HG03025 (cell line): ENCODE measurements around the gene PDE4DIP.
"Not testable (repeated sequence)": the region's sequence is repeated elsewhere in the genome, so short reads cannot be mapped to it uniquely, and the experiment has no call there.

Experiments
- ATAC-seq: cut with Tn5 transposase; IDR thresholded peaks from one replicate; pipeline ENCODE4 v1.9.1; 2021; ENCODE audit warnings: mild to moderate bottlenecking, moderate library complexity; ENCODE audit not compliant: unreplicated experiment, low FRiP score

The PDE4DIP gene

DNA sequence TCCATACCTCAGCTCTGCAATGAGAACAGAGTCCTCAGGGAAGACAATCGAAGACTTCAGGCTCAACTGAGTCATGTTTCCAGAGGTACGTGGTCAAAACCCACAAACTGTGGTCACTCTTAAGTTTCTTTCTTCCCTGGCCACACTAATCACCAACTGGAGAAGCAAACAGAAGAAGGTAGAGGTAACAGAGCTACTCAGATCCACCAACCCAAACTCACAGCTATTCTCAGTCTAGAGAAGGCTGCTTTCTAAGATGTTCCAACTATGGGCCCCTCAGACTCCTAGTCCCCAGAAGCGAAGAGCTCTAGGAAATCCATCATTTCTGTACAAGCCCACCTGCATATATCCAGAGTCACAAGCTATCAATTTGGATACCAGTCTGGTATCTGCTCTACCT is 174.3 kb downstream of the PDE4DIP start:
- ATAC-seq = not testable (repeated sequence)

DNA sequence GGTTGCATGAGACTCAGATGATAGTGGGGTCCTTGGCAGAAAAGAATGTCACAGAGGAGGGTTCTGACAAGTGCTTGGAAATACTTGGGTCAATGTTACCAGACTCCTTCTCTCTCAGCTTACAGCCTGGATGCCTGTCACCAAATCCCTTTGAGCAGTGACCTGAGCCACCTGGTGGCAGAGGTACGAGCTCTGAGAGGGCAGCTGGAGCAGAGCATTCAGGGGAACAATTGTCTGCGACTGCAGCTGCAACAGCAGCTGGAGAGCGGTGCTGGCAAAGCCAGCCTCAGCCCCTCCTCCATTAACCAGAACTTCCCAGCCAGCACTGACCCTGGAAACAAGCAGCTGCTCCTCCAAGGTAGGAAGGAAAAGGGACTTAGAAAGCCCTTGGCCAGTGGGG is 180.1 kb downstream of the PDE4DIP start:
- not testable (repeated sequence) for ATAC-seq

DNA sequence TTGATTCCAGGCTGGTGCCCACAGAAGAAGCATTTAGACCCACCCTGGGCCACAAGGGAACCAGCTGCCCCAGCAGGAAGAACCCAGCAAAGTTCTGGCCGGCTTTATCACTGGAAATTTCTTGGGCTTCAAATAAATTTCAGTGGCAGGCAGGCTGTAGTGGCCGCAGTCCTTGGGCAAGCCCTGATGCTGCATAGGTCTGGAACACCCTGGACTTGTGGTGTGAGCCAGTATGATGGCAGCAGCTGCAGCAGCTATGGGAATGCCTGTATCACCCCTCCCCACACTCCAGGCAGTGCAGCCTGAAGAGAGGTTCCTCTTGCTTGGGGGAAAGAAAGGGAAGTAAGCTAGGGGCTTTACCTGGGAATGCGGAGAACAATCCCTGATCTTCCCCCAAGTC is 189.7 kb downstream of the PDE4DIP start:
- not testable (repeated sequence) for ATAC-seq

DNA sequence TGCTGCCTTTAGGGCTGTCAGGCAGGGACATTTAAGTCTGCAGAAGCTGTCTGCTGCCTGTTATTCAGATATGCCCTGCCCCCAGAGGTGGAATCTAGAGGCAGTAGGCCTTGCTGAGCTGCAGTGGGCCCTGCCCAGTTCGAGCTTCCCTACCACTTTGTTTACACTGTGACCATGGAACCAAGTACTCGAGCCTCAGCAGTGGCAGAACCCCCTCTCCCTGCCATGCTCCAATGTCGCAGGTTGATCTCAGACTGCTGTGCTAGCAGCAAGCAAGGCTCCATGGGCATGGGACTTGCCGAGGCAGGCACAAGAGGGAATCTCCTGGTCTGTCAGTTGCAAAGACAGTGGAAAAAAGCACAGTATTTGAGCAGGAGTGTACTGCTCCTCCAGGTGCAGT is 198.8 kb downstream of the PDE4DIP start:
- not testable (repeated sequence) for ATAC-seq

DNA sequence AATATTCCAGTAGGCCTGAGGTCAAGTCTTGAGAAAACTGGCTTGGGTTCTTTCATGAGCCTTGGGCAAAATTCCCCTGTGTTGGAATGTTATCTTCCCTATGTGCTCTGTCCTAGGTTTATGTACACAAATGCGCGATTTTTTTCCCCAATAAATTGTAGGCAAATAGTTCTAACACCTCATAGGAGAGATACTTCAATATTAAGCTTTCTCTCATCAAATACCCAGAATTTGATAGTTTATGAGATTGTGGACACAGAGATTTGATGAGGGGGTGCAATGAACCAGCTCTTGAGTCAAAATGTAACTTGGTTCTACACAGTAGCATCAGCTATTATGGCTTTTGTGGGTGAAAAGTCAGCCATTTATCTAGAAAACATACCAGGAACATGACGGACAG is 220.4 kb downstream of the PDE4DIP start:
- ATAC-seq = not testable (repeated sequence)

DNA sequence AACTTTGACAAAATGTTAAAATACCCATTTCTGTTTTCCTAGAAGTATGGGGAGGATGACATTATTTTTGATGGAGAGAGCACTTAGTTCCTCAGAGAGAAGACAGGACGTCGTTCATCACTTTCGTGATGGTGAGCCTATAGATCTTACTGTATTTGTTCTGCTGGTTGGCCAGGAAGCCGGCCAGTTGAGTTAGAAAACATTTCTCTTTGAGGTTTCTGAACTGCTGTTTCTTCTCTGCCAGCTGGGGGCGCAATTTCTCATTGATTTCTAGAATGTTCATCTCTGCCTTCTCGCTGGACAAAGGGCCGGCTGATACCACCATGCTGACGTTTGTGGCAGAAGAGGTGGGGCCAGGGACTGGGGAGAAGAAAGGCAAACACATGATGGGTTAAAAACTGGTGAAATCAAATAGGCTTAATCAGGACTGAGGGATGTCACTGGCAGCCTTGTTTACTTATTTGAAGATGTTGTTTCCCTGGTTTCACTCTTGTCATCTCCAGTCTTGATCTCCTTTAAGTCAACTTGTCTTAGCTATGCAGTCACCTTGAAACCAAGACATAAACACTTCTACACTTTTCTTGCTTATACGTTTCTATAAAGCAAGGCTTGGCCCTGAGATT is 231.4 kb downstream of the PDE4DIP start:
- not testable (repeated sequence) for ATAC-seq
